ENCODE measurements around the gene SRSF3.

DNA sequence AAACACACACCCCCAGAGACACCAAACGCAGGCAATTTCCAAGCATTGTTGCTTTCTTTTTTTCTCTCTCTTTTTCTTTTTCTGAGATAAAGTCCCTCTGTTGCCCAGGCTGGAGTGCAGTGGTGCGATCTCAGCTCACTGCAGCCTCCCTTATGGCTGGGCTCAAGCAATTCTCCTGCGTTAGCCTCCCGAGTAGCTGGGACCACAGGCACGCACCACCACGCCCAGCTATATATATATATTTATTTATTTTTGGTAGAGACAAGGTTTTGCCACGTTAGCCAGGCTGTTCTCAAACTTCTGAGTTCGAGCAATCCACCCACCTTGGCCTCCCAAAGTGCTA is 14.0 kb upstream of the SRSF3 start:
- TF ChIP-seq, protein P1, sequence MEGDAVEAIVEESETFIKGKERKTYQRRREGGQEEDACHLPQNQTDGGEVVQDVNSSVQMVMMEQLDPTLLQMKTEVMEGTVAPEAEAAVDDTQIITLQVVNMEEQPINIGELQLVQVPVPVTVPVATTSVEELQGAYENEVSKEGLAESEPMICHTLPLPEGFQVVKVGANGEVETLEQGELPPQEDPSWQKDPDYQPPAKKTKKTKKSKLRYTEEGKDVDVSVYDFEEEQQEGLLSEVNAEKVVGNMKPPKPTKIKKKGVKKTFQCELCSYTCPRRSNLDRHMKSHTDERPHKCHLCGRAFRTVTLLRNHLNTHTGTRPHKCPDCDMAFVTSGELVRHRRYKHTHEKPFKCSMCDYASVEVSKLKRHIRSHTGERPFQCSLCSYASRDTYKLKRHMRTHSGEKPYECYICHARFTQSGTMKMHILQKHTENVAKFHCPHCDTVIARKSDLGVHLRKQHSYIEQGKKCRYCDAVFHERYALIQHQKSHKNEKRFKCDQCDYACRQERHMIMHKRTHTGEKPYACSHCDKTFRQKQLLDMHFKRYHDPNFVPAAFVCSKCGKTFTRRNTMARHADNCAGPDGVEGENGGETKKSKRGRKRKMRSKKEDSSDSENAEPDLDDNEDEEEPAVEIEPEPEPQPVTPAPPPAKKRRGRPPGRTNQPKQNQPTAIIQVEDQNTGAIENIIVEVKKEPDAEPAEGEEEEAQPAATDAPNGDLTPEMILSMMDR (IDR thresholded peaks at IDR 0.05): no peak
- TF ChIP-seq POLR2A (IDR thresholded peaks at IDR 0.05): no peak
